ENCODE data around the gene IL5RA. TPM values are rescaled to one million over a fixed set of nuclear protein-coding genes. Genes with fewer than 3 reads are reported as not detected.
A peak's percentile ranks its signal among the peaks of the same experiment; 100 is the strongest.

Gene IL5RA
- under 1 TPM; 0.41 to 0.69 (median 0.53) TPM for polyA plus RNA-seq (ENCODE audit: insufficient read length in 4 of 4)

GRCh38 chr3:3110299-3110630 is at the start of gene IL5RA:
TSS of gene IL5RA (minus strand) at chr3:3110374. CDS start at chr3:3104984, 5,390 bp downstream.
- DNase-seq (ENCODE audit: low read depth in 4 of 4, low spot score in 2 of 4) = peak in 3 of 4 donors; percentile 31 to 46 (median 36)

- no peak for DNase-seq (ENCODE audit: low read depth in 4 of 4, low spot score in 2 of 4)
Measured at GRCh38 chr3:3157484-3157883, 47.3 kb upstream of the IL5RA start.

DNA sequence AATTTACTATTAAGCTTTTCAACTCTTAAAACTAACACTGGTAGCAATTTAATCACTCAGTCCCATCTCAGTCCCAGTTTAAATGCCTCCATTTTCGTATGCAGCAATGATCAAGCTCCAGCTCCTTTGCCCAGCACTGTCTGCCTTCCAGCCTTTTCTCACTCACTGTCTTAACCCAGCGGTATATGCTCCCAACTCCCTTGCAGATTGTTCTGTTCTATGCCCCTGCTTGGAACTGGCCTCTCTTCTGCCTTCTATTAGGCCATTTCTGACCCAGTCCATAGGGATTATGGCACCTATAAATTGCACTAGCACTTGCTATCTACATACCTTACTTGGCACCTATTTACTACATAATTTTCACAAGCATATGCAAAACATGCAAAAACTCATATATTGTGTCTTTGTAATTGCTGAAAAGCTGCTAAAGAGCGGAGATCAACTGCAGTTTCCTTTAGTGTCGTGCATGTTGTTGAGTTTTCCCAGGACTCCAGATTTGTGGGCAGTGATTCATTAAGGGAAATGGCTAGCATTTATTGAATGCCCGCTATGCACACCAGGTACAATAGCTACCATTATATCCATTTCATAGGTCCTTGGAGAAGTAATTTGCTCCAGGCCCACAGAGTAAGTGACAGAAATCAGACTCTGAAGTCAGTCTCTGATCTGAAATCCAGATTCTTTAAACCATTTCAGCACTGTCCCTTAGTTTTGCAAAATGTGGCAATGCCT is 44.9 kb upstream of the IL5RA start:
- DNase-seq (ENCODE audit: low read depth in 4 of 4, low spot score in 2 of 4) = no peak

DNA sequence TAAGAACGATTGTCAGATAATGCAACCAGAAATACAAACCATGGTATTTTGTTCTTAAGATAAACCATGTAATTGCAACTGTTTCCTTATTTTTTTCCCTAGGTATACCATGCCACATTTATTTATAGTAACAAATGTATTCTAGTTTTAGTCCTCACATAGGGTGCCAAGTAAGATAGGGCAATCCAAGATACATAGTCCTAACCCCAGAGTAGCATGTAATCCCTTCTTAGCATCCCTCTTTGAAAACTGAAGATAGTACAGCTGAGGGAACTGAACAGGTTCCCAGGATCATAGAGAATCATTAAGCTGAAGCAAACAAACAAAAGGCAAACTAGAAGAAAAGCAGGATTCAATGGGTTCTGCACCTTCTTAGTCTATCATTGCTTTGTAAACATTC is 41.3 kb upstream of the IL5RA start:
- no peak for DNase-seq (ENCODE audit: low read depth in 4 of 4, low spot score in 2 of 4)

DNA sequence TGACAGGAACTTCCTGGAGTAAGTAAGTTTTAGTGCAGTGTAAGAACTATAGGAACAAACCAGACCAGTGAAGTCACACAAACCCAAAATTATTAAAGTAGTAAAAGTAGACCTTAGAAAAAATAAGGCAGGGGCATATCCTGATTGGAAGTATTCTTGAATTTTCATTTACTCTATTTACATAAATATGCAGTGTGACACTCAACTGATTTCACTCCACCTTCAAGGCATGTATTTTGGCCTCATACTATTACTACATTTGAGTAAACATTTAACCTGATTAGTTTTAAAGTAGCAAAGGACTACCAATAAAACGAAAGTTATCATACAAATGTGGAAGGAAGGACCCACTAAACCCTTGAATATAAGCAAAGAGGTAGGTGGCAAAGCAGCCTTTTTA is 39.4 kb upstream of the IL5RA start:
- no peak for DNase-seq (ENCODE audit: low read depth in 4 of 4, low spot score in 2 of 4)

GRCh38 chr3:3145831-3146230 is 35.7 kb upstream of the IL5RA start:
- DNase-seq (ENCODE audit: low read depth in 4 of 4, low spot score in 2 of 4) = no peak

DNA sequence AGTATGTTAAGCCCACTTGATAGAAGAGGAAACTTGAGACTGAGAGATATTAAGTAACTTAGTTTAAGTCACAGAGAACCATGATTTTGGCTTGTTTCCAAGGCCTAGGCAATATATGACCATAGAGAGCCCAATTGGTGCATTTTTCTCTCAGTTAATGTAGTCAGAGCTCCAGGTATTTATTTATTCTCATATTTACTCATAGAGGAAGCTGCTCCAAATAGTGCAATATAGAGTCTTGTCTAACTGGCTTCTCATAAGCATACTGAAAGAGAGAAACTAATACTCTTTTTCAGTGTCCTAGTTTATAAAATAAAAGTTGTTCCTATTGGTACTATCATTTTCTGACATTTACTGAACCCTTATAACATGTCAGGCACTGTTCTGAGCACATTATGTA is 31.8 kb upstream of the IL5RA start:
- no peak for DNase-seq (ENCODE audit: low read depth in 4 of 4, low spot score in 2 of 4)

DNA sequence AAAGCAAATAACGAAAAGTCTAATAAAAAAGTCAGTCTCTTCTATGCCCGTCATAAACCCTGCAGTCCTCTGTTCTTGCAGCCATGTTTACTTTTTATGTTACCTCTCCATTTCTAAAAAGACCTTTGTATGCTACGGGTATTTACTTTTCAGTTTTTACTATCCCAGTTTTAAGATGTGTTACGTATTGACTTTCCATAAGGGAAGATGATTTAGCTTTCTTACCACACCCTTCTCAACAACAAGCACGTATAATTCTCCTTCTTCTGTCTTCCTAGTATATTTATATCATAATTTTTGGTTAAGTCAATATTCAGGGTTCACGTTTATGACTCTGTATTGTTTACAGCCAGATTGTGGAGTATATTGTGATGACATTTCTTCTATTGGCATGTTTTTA is 27.4 kb upstream of the IL5RA start:
- DNase-seq (ENCODE audit: low read depth in 4 of 4, low spot score in 2 of 4) = no peak

DNA sequence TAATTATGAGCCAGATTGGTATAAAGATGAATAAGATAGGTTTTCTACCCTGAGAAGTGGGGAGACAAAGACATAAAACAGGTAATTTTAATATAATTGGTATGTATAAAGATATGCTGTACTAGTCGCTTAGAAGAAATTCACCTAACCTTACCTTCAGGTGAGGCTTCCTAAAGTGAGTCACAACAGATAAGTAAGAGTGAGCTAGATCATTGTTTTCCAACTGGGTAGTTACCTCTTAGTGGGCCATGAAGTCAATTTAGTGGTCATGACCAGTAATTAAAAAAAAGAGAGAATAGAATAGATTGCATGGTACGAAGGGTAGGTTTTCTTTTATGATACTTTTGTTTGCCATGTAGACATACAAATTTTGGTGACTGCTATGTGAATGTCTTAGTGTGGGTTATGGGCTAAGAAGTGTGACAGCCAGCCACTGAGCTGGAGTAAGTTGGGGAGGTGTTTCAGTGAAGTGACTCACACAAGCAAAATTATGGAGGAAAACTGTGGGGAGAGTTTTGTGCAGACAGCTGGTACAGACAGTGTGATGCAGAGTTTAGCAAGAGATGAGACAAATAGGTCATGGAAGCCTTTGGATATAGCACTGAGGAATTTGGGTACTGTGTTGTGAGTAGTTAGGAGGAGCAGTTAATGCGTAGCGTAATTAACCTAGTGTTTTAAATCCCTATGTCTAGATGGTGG is 24.7 kb upstream of the IL5RA start:
- DNase-seq (ENCODE audit: low read depth in 4 of 4, low spot score in 2 of 4) = no peak

DNA sequence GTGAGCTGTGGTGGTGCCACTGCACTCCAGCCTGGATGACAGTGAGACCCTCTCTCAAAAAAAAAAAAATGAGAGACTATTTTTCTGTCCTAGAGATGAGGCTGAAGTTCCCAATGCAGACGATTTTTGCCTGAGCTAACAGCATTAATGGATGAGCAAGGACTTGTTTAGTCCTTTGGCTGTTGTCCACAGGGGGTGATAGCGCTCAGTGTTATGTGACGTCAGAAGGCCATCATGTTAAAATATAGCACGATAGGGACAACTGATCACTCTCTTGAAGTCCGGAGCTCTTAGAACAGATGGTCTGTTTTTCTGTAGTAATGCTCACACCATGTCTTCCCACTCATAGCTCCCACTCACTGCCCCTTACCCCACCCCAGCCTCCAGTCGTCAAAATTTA is 23.3 kb upstream of the IL5RA start:
- no peak for DNase-seq (ENCODE audit: low read depth in 4 of 4, low spot score in 2 of 4)

DNA sequence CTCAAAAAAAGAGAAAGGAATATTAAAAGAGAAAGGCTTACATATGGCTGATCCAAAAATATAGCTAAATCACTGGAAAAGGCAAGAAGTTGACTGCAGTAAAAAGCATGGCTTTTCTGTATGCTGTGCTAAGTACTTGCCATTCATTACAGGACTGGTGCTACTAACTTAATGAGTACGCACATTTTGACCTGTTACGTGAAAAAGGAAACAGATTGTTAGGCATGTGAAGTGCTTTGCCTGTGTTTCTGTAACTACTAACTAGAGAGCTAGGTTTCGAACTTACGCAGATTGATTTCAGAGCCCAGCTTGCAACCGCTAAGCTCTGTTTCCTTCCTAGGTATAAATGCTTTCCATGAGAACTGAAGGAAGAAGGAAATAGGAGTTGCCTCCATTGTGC is 19.4 kb upstream of the IL5RA start:
- DNase-seq (ENCODE audit: low read depth in 4 of 4, low spot score in 2 of 4) = no peak

DNA sequence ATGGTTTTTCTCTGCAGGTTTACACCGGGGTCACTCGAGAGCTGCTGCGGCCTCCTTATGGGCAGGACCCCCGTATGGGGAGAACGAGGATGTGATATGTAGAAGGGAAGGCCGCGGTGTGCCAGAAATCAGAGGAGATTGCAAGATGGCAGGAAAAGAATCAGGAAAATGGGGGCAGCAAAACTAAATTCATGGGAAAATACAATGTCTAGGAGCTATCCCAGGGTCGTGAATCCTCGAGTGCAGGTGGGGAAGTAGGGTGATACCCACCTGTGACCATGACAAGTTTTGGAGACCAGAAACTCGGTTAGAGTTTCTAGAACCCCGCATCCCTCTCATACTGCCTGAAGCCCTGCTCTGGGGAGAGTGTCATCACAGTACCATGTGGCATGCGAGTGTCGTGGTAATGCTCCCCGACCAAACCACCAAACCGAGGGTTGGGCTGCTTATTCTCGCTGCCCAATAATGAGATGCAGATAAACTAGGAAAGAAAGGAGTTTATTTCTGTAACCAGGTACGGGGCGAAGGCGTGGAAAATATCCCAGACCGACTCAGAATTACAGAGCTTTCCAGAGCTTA is 17.3 kb upstream of the IL5RA start:
- peak in 1 of 4 donors; percentile 7 for DNase-seq (ENCODE audit: low read depth in 4 of 4, low spot score in 2 of 4)

DNA sequence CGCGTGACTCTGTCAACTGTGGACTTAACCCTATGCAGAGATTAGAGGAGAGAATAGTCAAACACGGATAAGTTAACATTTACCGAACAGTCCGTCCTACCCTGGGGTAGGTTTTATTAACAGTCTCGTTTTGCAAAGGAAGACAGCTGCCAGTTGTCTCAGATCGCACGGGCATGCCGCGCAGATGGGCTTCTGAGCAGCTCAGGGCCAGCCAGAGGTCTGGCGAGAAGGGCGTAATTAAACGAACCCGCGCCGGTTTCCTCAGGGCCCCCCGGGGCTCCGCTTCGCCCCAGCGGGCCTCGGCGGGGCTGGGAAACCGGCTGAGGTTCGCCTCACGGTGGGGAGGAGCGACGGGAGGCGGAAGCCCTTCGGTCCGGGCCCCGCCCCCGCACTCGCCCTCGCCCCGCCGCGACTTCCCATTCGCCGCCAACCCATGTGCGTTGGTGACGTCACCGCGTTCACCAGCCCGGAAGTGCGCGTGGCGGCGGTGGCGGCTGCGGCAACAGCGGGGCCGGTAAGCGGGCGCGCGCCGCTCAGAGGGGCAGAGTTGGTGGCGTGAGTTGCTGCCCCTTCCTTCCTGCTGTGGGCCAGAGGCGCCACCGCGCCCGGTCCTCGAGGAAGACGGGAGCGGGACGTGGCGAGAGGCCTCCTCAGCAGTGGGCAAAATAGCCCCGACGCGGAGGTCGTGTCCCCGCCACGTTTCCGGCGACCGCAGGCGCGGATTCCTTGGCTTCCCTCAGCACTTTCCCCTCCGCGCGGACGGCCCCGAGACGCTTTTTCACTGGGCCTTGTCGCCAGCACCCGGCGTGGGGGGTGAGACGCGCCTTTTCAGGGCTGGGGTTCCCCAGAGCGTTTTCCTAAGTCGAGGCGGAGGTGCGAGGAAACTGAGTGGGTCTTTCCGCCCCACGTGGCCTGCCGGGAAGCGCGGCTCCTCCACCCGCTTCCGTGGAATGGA is 16.6 kb upstream of the IL5RA start, which contains the start of gene TRNT1:
Gene TRNT1 (plus strand): TSS at position 464 of the 955 bp plus-strand sequence. CDS start 2,101 bp downstream, outside the sequence.
- DNase-seq (ENCODE audit: low read depth in 4 of 4, low spot score in 2 of 4) = peak; percentile 79 to 91 (median 85)

- DNase-seq (ENCODE audit: low read depth in 4 of 4, low spot score in 2 of 4) = no peak
Measured at GRCh38 chr3:3125977-3126376, 15.8 kb upstream of the IL5RA start.

GRCh38 chr3:3119393-3119851 is 9.2 kb upstream of the IL5RA start:
- DNase-seq (ENCODE audit: low read depth in 4 of 4, low spot score in 2 of 4) = no peak

GRCh38 chr3:3117651-3118050 is 7.5 kb upstream of the IL5RA start:
- no peak for DNase-seq (ENCODE audit: low read depth in 4 of 4, low spot score in 2 of 4)

DNA sequence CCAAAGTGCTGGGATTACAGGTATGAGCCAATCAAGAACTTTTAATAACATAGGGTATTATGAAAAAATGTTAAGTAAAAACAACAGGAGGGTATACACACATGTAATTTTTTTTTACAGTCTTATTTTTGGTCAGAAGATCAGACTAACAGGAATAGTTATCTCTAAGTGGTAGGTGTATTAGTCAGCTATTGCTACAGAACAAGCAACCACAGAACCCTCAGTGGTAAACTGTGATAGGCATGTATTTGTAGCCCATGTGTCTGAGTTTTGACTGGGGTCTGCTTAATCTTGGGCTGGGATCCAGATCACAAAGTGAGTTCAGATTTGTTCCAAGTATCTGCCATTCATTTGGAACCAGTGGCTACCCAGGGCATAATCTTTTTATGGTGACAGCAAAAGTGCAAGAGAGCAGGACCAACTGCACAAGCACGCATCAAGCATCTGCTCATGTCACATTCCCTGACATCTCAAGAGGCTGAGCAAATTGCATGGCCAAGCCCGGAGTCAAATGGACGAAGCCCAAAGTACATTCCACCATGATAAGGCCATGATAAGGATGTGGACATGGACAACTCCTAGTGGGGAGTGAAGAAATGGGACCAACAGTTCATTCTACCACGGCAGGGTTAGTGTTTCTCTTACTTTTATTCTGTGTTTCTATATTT is 3.0 kb upstream of the IL5RA start:
- DNase-seq (ENCODE audit: low read depth in 4 of 4, low spot score in 2 of 4) = no peak

DNA sequence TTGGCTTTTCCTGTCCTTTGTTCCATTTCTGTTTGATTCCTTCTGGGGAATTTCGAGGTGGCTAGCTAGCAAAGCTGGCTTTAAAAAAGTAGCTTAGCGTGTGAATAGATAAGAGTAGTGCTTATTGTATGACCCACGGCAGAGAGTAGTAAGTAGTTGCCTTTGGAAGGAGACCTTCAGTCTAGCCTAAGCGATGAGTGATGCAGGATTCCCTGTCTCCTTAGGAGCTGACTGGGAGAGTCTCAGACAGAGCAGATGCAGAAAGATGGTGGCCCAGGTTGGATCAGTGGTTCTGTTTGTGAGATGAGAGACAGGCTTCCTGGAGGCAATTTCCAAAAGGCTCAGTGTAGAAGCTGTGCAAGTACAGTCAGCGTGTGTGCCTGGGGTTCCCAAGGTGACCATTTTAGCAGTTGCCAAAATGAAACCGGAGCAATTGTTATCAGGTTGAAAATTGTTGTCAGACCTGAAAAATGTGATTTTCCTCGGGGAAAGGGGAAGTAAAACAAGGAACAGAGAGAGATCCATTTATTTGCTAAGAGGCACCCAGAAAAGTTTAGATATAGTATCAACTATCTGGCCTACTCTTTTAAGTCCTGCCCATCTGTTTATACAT is 681 bp upstream of the IL5RA start:
- DNase-seq (ENCODE audit: low read depth in 4 of 4, low spot score in 2 of 4) = no peak

Data from left renal cortex interstitium (tissue), 4 donors.